ENCODE results near the gene RCAN2.

The RCAN2 gene

DNA sequence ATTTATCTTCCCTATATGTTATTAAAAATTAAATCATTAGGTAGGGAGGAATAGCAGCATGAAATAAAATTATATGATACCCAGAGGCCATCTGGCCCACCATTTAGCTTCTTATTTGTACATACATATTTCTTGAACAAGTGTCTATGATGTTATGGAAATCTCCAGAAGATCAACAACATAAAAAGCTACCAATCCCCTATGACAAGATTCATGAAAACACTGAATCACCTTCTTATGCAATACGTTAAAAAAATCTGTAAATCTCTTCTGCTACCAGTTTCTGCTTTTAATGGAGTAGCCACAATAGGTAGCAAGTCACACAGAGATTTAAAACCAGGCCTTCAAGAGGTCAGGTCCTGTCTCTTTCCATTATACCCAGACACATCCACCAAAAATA, 194.7 kb downstream of the RCAN2 start:
- no peaks in the 10 kb centered on the region for H3K9me3 ChIP-seq

DNA sequence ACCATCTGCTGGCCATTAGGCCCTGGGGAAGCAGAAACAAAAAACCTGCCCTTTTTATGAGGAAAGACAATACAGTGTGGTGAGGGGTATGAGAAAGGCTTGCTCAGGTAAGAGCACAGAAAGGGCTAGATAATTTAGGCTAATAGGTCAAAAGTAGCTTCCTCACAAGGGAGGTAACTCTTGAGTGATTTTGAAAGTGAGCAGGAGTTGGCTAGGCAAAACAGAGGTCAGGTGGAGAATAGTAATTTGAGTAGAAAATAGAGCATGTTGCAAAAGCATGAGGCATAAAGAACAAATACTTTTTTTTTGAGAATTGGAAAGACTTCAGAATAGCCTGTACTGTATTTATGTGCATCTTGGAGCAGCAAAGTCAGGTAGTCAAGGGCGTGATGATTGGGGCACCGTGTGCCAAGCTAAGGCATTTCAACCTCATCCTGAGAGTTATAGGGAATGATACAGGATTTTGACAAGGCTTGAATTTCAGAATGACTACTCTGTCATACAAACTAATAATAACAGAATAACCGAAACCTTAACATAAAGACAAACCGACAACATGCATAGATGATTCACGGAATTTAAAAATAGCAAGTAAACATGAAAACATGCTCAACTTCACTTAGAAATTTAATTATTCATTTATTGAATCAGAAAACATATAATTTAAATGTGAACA, 197.5 kb downstream of the RCAN2 start:
- Histone ChIP-seq H3K36me3 (no peaks in the 10 kb centered on the region), H3K27ac (no peak overlapping the region), H3K9me3 (no peaks in the 10 kb centered on the region), H3K4me3 (ENCODE audit: low read depth in 1 of 2, low read length in 1 of 2) (no peak overlapping the region), H3K4me1 (ENCODE audit: control insufficient read depth in 1 of 2, insufficient read depth in 1 of 2, low read depth in 1 of 2, low read length in 1 of 2) (peaks cover 1 to 2% of the 10 kb centered on the region in 2 experiments), H3K27me3 (peaks cover 4% of the 10 kb centered on the region)
- TF ChIP-seq, protein P1, sequence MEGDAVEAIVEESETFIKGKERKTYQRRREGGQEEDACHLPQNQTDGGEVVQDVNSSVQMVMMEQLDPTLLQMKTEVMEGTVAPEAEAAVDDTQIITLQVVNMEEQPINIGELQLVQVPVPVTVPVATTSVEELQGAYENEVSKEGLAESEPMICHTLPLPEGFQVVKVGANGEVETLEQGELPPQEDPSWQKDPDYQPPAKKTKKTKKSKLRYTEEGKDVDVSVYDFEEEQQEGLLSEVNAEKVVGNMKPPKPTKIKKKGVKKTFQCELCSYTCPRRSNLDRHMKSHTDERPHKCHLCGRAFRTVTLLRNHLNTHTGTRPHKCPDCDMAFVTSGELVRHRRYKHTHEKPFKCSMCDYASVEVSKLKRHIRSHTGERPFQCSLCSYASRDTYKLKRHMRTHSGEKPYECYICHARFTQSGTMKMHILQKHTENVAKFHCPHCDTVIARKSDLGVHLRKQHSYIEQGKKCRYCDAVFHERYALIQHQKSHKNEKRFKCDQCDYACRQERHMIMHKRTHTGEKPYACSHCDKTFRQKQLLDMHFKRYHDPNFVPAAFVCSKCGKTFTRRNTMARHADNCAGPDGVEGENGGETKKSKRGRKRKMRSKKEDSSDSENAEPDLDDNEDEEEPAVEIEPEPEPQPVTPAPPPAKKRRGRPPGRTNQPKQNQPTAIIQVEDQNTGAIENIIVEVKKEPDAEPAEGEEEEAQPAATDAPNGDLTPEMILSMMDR (IDR thresholded peaks at IDR 0.05), result no peak

More for the DNA sequence above, 194.7 kb downstream of the RCAN2 start:
- TF ChIP-seq, protein P1 (IDR thresholded peaks at IDR 0.05), result no peak
- Histone ChIP-seq H3K36me3 (no peaks in the 10 kb centered on the region), H3K27me3 (peaks cover 4% of the 10 kb centered on the region), H3K27ac (no peak overlapping the region), H3K4me1 (ENCODE audit: control insufficient read depth in 1 of 2, insufficient read depth in 1 of 2, low read depth in 1 of 2, low read length in 1 of 2) (no peaks in the 10 kb centered on the region), H3K4me3 (ENCODE audit: low read depth in 1 of 2, low read length in 1 of 2) (no peak overlapping the region)

DNA sequence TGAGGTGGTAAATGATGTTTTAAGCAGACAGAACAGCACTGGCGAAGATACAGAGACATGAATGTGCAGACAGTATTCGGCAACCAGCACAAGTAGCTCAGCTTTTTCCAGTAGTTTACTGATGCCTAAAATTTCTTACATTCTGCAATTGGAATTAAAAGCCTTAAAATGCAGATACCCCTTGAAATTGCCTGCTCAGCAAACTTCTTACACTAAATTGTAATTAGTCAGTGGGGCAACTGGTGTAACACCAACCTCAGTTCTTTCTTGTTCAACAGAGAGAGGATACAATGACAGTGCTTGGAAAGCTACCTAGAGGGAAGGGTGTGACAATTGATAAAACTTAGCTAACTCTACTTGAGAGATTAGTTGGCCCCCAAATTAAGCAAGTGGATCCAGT, 199.4 kb downstream of the RCAN2 start:
- Histone ChIP-seq H3K4me1 (ENCODE audit: control insufficient read depth in 1 of 2, insufficient read depth in 1 of 2, low read depth in 1 of 2, low read length in 1 of 2) (peaks cover 5 to 9% of the 10 kb centered on the region in 2 experiments), H3K9me3 (no peaks in the 10 kb centered on the region), H3K4me3 (ENCODE audit: low read depth in 1 of 2, low read length in 1 of 2) (no peak overlapping the region), H3K27me3 (peaks cover 4% of the 10 kb centered on the region), H3K36me3 (no peaks in the 10 kb centered on the region), H3K27ac (no peak overlapping the region)
- TF ChIP-seq, protein P1 (IDR thresholded peaks at IDR 0.05), result no peak

DNA sequence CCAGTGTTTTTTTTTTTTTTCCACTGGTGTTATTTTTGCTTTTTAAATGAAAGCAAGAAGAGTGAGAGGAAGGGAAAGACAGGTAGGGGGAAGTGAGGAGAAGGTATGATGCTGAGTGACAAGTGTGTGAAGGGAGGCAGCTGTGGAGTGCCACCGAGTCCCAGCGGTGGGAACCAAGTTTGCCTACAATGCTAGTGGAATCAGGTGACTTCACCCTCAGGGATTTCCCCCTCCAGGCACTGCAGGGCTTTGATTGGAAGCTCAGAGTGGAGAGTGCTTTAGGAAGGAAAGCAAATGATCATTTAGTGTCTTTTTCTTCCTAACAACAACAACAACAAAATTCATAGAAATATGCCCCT, 200.0 kb downstream of the RCAN2 start:
- H3K27me3 ChIP-seq, result peaks cover 4% of the 10 kb centered on the region
- TF ChIP-seq, protein P1 (IDR thresholded peaks at IDR 0.05), result no peak
- H3K36me3 ChIP-seq, result no peaks in the 10 kb centered on the region
- no peaks in the 10 kb centered on the region for H3K9me3 ChIP-seq
- H3K4me3 ChIP-seq (ENCODE audit: low read depth in 1 of 2, low read length in 1 of 2), result no peak overlapping the region
- peaks cover 5 to 9% of the 10 kb centered on the region in 2 experiments for H3K4me1 ChIP-seq (ENCODE audit: control insufficient read depth in 1 of 2, insufficient read depth in 1 of 2, low read depth in 1 of 2, low read length in 1 of 2)
- no peak overlapping the region for H3K27ac ChIP-seq

DNA sequence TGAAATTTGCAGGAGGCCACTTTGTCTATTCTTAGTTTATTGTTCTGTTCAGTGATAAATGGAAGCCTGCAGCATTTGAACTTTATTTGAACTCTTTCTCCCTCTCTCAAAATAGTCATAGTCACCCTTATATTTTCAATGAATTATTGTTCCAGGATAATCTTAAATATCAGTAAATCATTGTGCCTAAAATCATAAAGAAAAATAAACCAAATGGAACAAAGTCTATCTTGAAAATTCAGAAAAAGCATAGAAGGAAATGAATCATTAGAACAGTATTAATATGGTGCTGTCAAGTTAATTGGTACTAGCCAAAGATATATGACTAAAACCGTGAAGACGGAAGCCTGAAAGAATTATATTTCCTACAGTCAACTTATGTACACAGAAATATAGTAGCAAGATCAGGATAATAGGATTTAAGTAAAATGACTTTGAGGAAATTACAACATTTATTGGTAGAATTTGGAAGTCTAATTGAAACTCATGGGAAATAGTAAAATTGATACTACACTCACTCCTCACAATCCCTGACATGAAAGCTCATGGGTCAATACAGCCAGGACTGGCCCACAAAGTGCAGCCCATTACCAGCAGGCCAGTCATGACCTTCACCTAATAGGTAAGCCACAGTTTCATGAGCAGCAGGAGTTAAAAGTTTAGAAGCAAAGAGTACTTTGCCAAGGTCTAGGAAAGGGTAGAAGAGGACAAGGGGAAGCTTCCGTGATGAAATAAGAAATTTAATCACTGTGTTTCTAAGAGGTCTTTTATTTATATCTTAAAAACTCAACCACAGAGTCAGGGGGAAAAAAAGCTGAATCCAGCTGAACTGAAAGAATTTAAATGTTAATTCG, 200.6 kb downstream of the RCAN2 start:
- Histone ChIP-seq H3K27me3 (peaks cover 4% of the 10 kb centered on the region), H3K36me3 (no peaks in the 10 kb centered on the region), H3K27ac (no peak overlapping the region), H3K4me1 (ENCODE audit: control insufficient read depth in 1 of 2, insufficient read depth in 1 of 2, low read depth in 1 of 2, low read length in 1 of 2) (peaks cover 5 to 9% of the 10 kb centered on the region in 2 experiments), H3K4me3 (ENCODE audit: low read depth in 1 of 2, low read length in 1 of 2) (no peak overlapping the region), H3K9me3 (no peaks in the 10 kb centered on the region)
- TF ChIP-seq, protein P1 (IDR thresholded peaks at IDR 0.05), result no peak
